K562 (cell line): Measurements from ENCODE around the gene RIC3. TPM values are rescaled to one million over a fixed set of nuclear protein-coding genes. Genes with fewer than 3 reads are reported as not detected.

ENCODE experiments used
- ATAC-seq: fragments of 200-7000 bp; cut with Tn5 transposase; 3 replicates; pipeline ENCODE4 v1.9.1; 2020; ENCODE audit warnings: moderate library complexity
- BruUV-seq: library from RNA; stranded (reverse); fragments of 400-500 nt; replicated peaks from 2 replicates; lab custom pipeline; 2021; lab: Mats Ljungman, UMichigan
- CTCF ChIA-PET: fragments of 300-600 bp; formaldehyde crosslinking; extraction: SDS; loops from one replicate; lab custom pipeline; 2021; ENCODE audit warnings: low intra/inter-chr PET ratio; lab: Yijun Ruan, JAX
- POLR2A ChIA-PET: fragments of 300-600, 350-650 bp; sonication (Branson Sonifier 250); formaldehyde crosslinking; extraction: SDS; loops from one replicate; lab custom pipeline; 2021; ENCODE audit warnings: antibody characterized with exemption, inconsistent platforms; lab: Yijun Ruan, JAX
- DNase-seq, 4 experiments: peaks; one replicate each; pipeline versions ENCODE4 v3.0.0 to v3.0.0-alpha.2; 2011 to 2018; ENCODE audit warnings: low spot score in 3 of 4, mixed read lengths in 3 of 4; ENCODE audit errors: extremely low read depth in 1 of 4
- FAIRE-seq: peaks from 2 replicates; lab custom pipeline; 2011; peaks lifted over from hg19 to GRCh38; lab: Jason Lieb, UNC
- H2AFZ ChIP-seq: 2 replicates; pipeline ENCODE4 v1.6.0; 2011; ENCODE audit warnings: low read depth, low read length, control low read depth, inconsistent platforms
- H3K27ac ChIP-seq: fragments of 200-600 bp; 3 replicates; pipeline ENCODE4 v1.8.0; 2011; ENCODE audit warnings: low read depth, mild to moderate bottlenecking, control low read depth, inconsistent platforms, low read length, moderate library complexity, mixed read lengths; ENCODE audit errors: extremely low read depth
- H3K27me3 ChIP-seq, 2 experiments: fragments of 300-600 bp in 1 of 2; 2 replicates in 1 of 2; 3 replicates in 1 of 2; pipeline versions ENCODE4 v1.6.0 to v1.8.0; 2011; ENCODE audit warnings: inconsistent platforms in 2 of 2, low read length in 2 of 2, mild to moderate bottlenecking in 1 of 2, mixed read lengths in 1 of 2, moderate library complexity in 1 of 2; ENCODE audit not compliant: control insufficient read depth in 2 of 2, insufficient read depth in 2 of 2
- H3K36me3 ChIP-seq: fragments of 300-600 bp; 3 replicates; pipeline ENCODE4 v1.8.0; 2011; ENCODE audit warnings: mild to moderate bottlenecking, low read length, inconsistent platforms; ENCODE audit not compliant: control insufficient read depth, insufficient read depth
- H3K4me1 ChIP-seq, 2 experiments: fragments of 200-600 bp in 1 of 2; replicated peaks in 1 of 2; 2 replicates in 1 of 2; 3 replicates in 1 of 2; pipeline versions ENCODE4 v1.5.1 to v1.8.0; 2011; ENCODE audit warnings: inconsistent platforms in 2 of 2, low read length in 2 of 2, mild to moderate bottlenecking in 1 of 2, mixed read lengths in 1 of 2, moderate library complexity in 1 of 2; ENCODE audit not compliant: control insufficient read depth in 2 of 2, insufficient read depth in 2 of 2
- H3K4me2 ChIP-seq: 2 replicates; pipeline ENCODE4 v1.6.1; 2011; ENCODE audit warnings: low read length, control low read depth, inconsistent platforms, mixed read lengths; ENCODE audit not compliant: insufficient read depth
- H3K4me3 ChIP-seq: fragments of 200-600 bp; sonication (generic), shearing (Covaris generic); 2 replicates; pipeline ENCODE4 v1.5.1; 2016; ENCODE audit warnings: control low read depth, inconsistent platforms
- H3K79me2 ChIP-seq: fragments of 200-600 bp; 3 replicates; pipeline ENCODE4 v1.8.0; 2011; ENCODE audit warnings: low read length, inconsistent platforms; ENCODE audit not compliant: control insufficient read depth, insufficient read depth
- H3K9ac ChIP-seq, 2 experiments: 2 replicates each; pipeline versions ENCODE4 v1.6.0 to v1.6.1; 2011; ENCODE audit warnings: low read depth in 2 of 2, low read length in 2 of 2, control low read depth in 1 of 2, inconsistent platforms in 1 of 2, mild to moderate bottlenecking in 1 of 2, mixed read lengths in 1 of 2; ENCODE audit not compliant: insufficient read depth in 1 of 2
- H3K9me1 ChIP-seq: one replicate; pipeline ENCODE4 v1.6.0; 2011; ENCODE audit warnings: inconsistent platforms, mild to moderate bottlenecking, low read length, moderate library complexity; ENCODE audit not compliant: control insufficient read depth, insufficient read depth
- H3K9me3 ChIP-seq: replicated peaks from 2 replicates; pipeline ENCODE4 v1.5.1; 2011; ENCODE audit warnings: low read depth, low read length, inconsistent platforms; ENCODE audit not compliant: control insufficient read depth, insufficient read depth
- H4K20me1 ChIP-seq: replicated peaks from 2 replicates; pipeline ENCODE4 v1.6.1; 2011; ENCODE audit warnings: low read length, inconsistent platforms, mixed read lengths; ENCODE audit not compliant: control insufficient read depth, insufficient read depth
- CHD2 ChIP-seq: IDR thresholded peaks from 2 replicates; pipeline ENCODE4 v1.6.1; 2011; ENCODE audit warnings: low read depth, low read length
- CHD4 ChIP-seq: fragments of 200-600 bp; sonication (generic); IDR thresholded peaks from 3 replicates; pipeline ENCODE4 v1.6.1; 2012; ENCODE audit warnings: low read depth, mild to moderate bottlenecking, mixed read lengths, low read length, inconsistent platforms; ENCODE audit not compliant: insufficient read depth, insufficient replicate concordance, poor library complexity, severe bottlenecking
- ELF2 ChIP-seq: fragments of 250-450 bp; sonication (Bioruptor Pico); IDR thresholded peaks from 2 replicates; pipeline ENCODE4 v1.5.0; 2021; ENCODE audit warnings: mild to moderate bottlenecking
- FOXJ3 ChIP-seq: sonication (generic); formaldehyde crosslinking; IDR thresholded peaks from 2 replicates; pipeline ENCODE4 v1.4.0; 2020; ENCODE audit warnings: mild to moderate bottlenecking, missing genetic modification reagents
- FOXK2 ChIP-seq, 2 experiments: fragments of 450-650 bp; IDR thresholded peaks in 1 of 2; conservative IDR thresholded peaks in 1 of 2; 2 replicates each; pipeline ENCODE4 v1.6.1; 2016; ENCODE audit warnings: low read depth in 2 of 2, mild to moderate bottlenecking in 1 of 2
- HNRNPLL ChIP-seq: fragments of 200-400 bp; formaldehyde crosslinking; IDR thresholded peaks from 2 replicates; pipeline ENCODE4 v1.6.1; 2017; ENCODE audit warnings: low read length, low read depth, mild to moderate bottlenecking; ENCODE audit not compliant: poor library complexity, severe bottlenecking
- KHSRP ChIP-seq: fragments of 450-650 bp; IDR thresholded peaks from 2 replicates; pipeline ENCODE4 v1.6.1; 2017
- MBD1 ChIP-seq: fragments of 250-450 bp; sonication (Bioruptor Pico); IDR thresholded peaks from 2 replicates; pipeline ENCODE4 v1.8.0; 2022; ENCODE audit warnings: inconsistent platforms
- NONO ChIP-seq, 2 experiments: fragments of 200-400 bp in 1 of 2; fragments of 450-650 bp in 1 of 2; formaldehyde crosslinking in 1 of 2; IDR thresholded peaks; 2 replicates each; pipeline ENCODE4 v1.6.1; 2017; ENCODE audit warnings: low read depth in 2 of 2, mild to moderate bottlenecking in 2 of 2, moderate library complexity in 2 of 2, low read length in 1 of 2
- TEAD2 ChIP-seq: fragments of 450-650 bp; IDR thresholded peaks from 2 replicates; pipeline ENCODE4 v1.6.1; 2016; ENCODE audit warnings: missing genetic modification characterization, control low read depth, missing compliant biosample characterization
- TFAM ChIP-seq: fragments of 250-450 bp; sonication (Bioruptor Pico); conservative IDR thresholded peaks from 2 replicates; pipeline ENCODE4 v1.5.0; 2021; ENCODE audit warnings: mild to moderate bottlenecking, moderate library complexity
- THRB ChIP-seq: fragments of 450-650 bp; formaldehyde crosslinking; conservative IDR thresholded peaks from 2 replicates; pipeline ENCODE4 v1.4.0; 2022; ENCODE audit warnings: mild to moderate bottlenecking, missing genetic modification characterization
- ZBTB12 ChIP-seq: fragments of 250-450 bp; sonication (Bioruptor Pico); IDR thresholded peaks from 2 replicates; pipeline ENCODE4 v1.4.0; 2020
- ZNF311 ChIP-seq: fragments of 250-450 bp; sonication (Bioruptor Pico); IDR thresholded peaks from 2 replicates; pipeline ENCODE4 v1.4.0; 2020; ENCODE audit warnings: mild to moderate bottlenecking, moderate library complexity
- ZNF699 ChIP-seq: fragments of 250-450 bp; sonication (Bioruptor Pico); IDR thresholded peaks from 2 replicates; pipeline ENCODE4 v1.8.0; 2021; ENCODE audit warnings: mild to moderate bottlenecking, moderate library complexity; ENCODE audit not compliant: insufficient replicate concordance
- ZNF740 ChIP-seq, 3 experiments: fragments of 200-800 bp in 1 of 3; sonication (Bioruptor generic) in 1 of 3; sonication (generic) in 1 of 3; formaldehyde crosslinking in 1 of 3; IDR thresholded peaks; 2 replicates each; pipeline versions ENCODE4 v1.6.1 to v1.8.0; 2016 to 2022; ENCODE audit warnings: mild to moderate bottlenecking in 2 of 3, missing compliant biosample characterization in 2 of 3, missing genetic modification characterization in 2 of 3, missing genetic modification reagents in 1 of 3
- ZNF75A ChIP-seq: fragments of 450-650 bp; formaldehyde crosslinking; IDR thresholded peaks from 2 replicates; pipeline ENCODE4 v1.4.0; 2020; ENCODE audit warnings: mild to moderate bottlenecking
- WGBS: fragments of 100-300 bp; shearing (Covaris generic); methylation state at CpG from one replicate; pipeline ENCODE4 v1.1.6; 2016; ENCODE audit warnings: low coverage, mixed read lengths; ENCODE audit not compliant: insufficient coverage; ENCODE audit errors: missing lambda C conversion rate; 5-methylcytosine and 5-hydroxymethylcytosine counted together
- in situ Hi-C: fragments of 300-500 bp; cut with MboI; formaldehyde crosslinking; loops from 4 replicates; pipeline ENCODE4 v1.15.0; 2018; ENCODE audit warnings: inconsistent platforms, mixed read lengths
- intact Hi-C: fragments of 100-400 bp; cut with micrococcal nuclease; formaldehyde crosslinking; loops from 2 replicates; pipeline ENCODE4 v1.14.2; 2022
- polyA plus RNA-seq, 8 experiments: library from polyadenylated mRNA; depleted of rRNA in 4 of 8; stranded (reverse) in 5 of 8; unstranded in 3 of 8; fragments of >200 nt; fragmentation: Nextera tagmentation in 2 of 8; fragmentation: Illumina TruSeq in 1 of 8; extraction: Ambion mirVana in 2 of 8; extraction: Trizol in 1 of 8; gene quantifications; 2 replicates each; pipeline versions ENCODE4 v1.2.1 to v1.2.3, GENCODE V29; 2011 to 2014; ENCODE audit warnings: inconsistent platforms in 1 of 8, missing spikeins in 1 of 8
- total RNA-seq, 7 experiments: library from RNA; depleted of rRNA in 6 of 7; stranded (reverse); fragments of >200 nt in 6 of 7; fragmentation: Illumina TruSeq in 2 of 7; extraction: Trizol in 2 of 7; gene quantifications; 2 replicates each; pipeline versions ENCODE4 v1.2.1 to v1.2.3, GENCODE V29; 2011 to 2021; ENCODE audit warnings: low replicate concordance in 1 of 7

Gene RIC3
- total and polyA plus RNA-seq, 9 of the 15 experiments (the other 6 are each of a cell fraction or from before 2014, with no cell fraction given): 0.03 to 0.16 (median 0.05) TPM; not detected in 4

GRCh38 chr11:8097468-8097867, 71.4 kb downstream of the RIC3 start:
- no peak overlapping the region for H3K4me3 ChIP-seq
- ChIA-PET POLR2A (no interaction called here), CTCF (interaction anchor here (4.4 kb wide), 1 partner anchor 91 kb away, joined by 17 read pairs; no protein-coding TSS in a partner anchor)
- H3K79me2 ChIP-seq: no peaks in the 10 kb centered on the region
- no peaks in the 10 kb centered on the region for H3K9me3 ChIP-seq
- 0% methylated on average over 8 of the region's 9 CpGs for WGBS
- no peak overlapping the region for H3K9ac ChIP-seq
- BruUV-seq: no TSS peak
- H3K27ac ChIP-seq: no peak overlapping the region
- intact Hi-C loops: loop anchor here (10.0 kb wide), 1 partner anchor 393 kb away; the partner anchor contains the start of gene OVCH2
- ATAC-seq (no peak), DNase-seq (no peak), FAIRE-seq (no peak)
- no peak overlapping the region for H2AFZ ChIP-seq
- H3K4me1 ChIP-seq: peaks cover 0 to 3% of the 10 kb centered on the region in 2 experiments; a peak in 2 of 5 replicates
- H3K4me2 ChIP-seq: no peak overlapping the region
- H3K9me1 ChIP-seq: no peaks in the 10 kb centered on the region
- H3K27me3 ChIP-seq: peaks cover 0 to 47% of the 10 kb centered on the region in 2 experiments; a peak in 3 of 5 replicates
- in situ Hi-C loops: loop anchor here (5.0 to 10.0 kb wide), 2 partner anchors 90 to 203 kb away; no protein-coding TSS in a partner anchor
- no peak for TF ChIP-seq NONO (IDR thresholded peaks at IDR 0.05; ENCODE audit: low read depth in 2 of 2, low read length in 1 of 2)
- no peak for TF ChIP-seq CHD4
- TF ChIP-seq KHSRP: no peak
- TF ChIP-seq ELF2 (CRISPR knock-in tag): no peak
- no peak for TF ChIP-seq FOXK2 (conservative IDR thresholded peaks at IDR 0.05 in 1 of 2, IDR thresholded peaks at IDR 0.05 in 1 of 2; ENCODE audit: low read depth in 2 of 2)
- no peak for TF ChIP-seq ZBTB12 (CRISPR knock-in tag)
- TF ChIP-seq MBD1 (CRISPR knock-in tag): no peak
- no peak for TF ChIP-seq FOXJ3 (CRISPR knock-in tag)
- no peak for TF ChIP-seq TEAD2 (tag)
- TF ChIP-seq ZNF740 (CRISPR knock-in tag; IDR thresholded peaks at IDR 0.05): no peak
- no peak for TF ChIP-seq ZNF740 (tag; IDR thresholded peaks at IDR 0.05)
- TF ChIP-seq CHD2: no peak
- no peak for TF ChIP-seq THRB (CRISPR knock-in tag)
- TF ChIP-seq ZNF311 (CRISPR knock-in tag): no peak
- no peak for TF ChIP-seq HNRNPLL
- no peak for TF ChIP-seq ZNF699 (CRISPR knock-in tag)
- no peak for TF ChIP-seq ZNF75A (CRISPR knock-in tag)
- no peak for TF ChIP-seq TFAM (CRISPR knock-in tag)
- no peaks in the 10 kb centered on the region for H4K20me1 ChIP-seq
- no peaks in the 10 kb centered on the region for H3K36me3 ChIP-seq
